ENCODE data around the gene PMM2. TPM values are rescaled to one million over a fixed set of nuclear protein-coding genes. Genes with fewer than 3 reads are reported as not detected.

The PMM2 gene
- total RNA-seq, result 26.5 TPM in 2 replicates

GRCh38 chr16:8797364-8798173 lies at the start of gene PMM2, which contains the start of gene TMEM186:
PMM2 (plus strand) TSS chr16:8797839; CDS start chr16:8797883, 44 bp downstream.
TMEM186 (minus strand) TSS chr16:8797639; CDS start chr16:8797614, 25 bp downstream.

GRCh38 chr16:8868416-8869211 lies 71.0 kb downstream of the PMM2 start, which contains the start of gene CARHSP1:
CARHSP1 (minus strand) TSS chr16:8869006; CDS start chr16:8859328, 9,678 bp downstream.

GRCh38 chr16:8882041-8882617 lies 84.5 kb downstream of the PMM2 start, which contains the start of gene LITAFD:
LITAFD (plus strand) TSS chr16:8882351; CDS start chr16:8884356, 2,005 bp downstream.

Other genes with a start within 250 kb of the PMM2 start
- gene TMEM114, start 207.3 kb upstream of the PMM2 start, total RNA-seq, result not detected in 2 replicates
- 16.2 and 18.8 TPM in 2 replicates for gene METTL22, start 176.1 kb upstream of the PMM2 start, total RNA-seq
- 0.38 and 1.4 TPM in 2 replicates for gene ABAT, start 123.2 kb upstream of the PMM2 start, total RNA-seq
- 5.3 and 6.0 TPM in 2 replicates for gene TMEM186, start 200 bp upstream of the PMM2 start, total RNA-seq
- 113 and 166 TPM in 2 replicates for gene CARHSP1, start 71.2 kb downstream of the PMM2 start, total RNA-seq
- gene LITAFD, start 84.5 kb downstream of the PMM2 start, total RNA-seq, result not detected in 2 replicates
- 60.6 and 80.6 TPM in 2 replicates for gene USP7, start 166.1 kb downstream of the PMM2 start, total RNA-seq